Right forelimb (tissue), 1 donor: ENCODE measurements around the gene PRMT1.
"Not testable (repeated sequence)": the region's sequence is repeated elsewhere in the genome, so short reads cannot be mapped to it uniquely, and the experiment has no call there.

Experiments
- DNase-seq: peaks from one replicate; pipeline ENCODE4 v3.0.0-alpha.2; 2018

The PRMT1 gene

GRCh38 chr19:49677231-49677900, at the start of gene PRMT1:
Gene PRMT1, plus strand, starts transcription at chr19:49677271. Its CDS starts 10 bp downstream, at chr19:49677281.
- DNase-seq: no peak

- no peak for DNase-seq
Measured at GRCh38 chr19:49629659-49630058, 47.4 kb upstream of the PRMT1 start.

DNA sequence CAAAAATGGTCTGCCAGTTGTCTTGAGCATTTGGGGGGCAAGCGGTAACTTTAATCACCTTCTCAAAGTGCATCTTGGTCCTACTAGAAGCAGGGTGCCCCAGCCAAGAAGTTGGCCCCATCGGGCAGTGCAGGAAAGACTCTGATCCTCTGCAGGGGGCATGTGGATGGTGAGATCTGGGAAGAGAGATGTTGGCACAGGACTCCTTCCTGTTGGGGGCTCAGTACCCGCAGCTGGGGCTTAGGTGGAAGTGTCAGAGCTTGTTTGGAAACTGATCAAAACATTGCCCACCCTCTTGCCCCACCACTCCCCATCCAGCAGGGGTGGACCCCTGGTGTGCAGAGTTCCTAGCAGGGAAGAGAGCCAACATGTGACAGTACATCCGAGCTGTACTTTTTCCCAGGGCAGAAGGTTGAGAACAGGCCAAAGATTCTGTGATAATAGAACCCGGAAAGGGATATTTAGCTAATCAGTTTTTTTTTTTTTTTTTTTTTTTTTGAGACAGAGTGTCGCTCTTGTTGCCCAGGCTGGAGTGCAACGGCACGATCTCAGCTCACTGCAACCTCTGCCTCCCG, 46.0 kb upstream of the PRMT1 start:
- no peak for DNase-seq

DNA sequence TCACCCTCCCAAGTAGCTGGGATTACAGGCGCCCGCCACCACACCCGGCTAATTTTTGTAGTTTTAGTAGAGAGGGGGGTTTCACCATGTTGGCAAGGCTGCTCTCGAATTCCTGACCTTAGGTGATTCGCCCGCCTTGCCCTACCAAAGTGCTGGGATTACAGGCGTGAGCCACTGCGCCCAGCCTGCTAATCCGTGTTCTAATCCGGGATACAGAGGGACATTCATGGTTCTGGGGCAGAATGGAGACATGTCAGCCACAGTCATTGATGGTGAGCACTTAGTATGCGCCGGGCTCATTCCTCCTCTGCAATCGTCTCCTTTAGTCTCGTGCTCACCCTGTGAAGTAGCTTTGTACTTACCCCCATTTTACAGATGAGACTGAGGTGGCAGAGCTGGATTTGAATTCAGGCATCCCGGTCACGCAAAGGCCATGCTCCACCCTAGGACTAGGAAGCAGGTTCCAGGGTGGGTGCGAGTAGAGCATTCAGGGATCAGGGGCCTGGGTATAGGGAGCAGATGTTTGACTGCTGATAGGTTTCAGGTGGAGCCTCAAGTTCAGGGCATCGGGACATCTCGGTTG, 45.4 kb upstream of the PRMT1 start:
- DNase-seq: no peak

- no peak for DNase-seq
Measured at GRCh38 chr19:49632576-49632975, 44.5 kb upstream of the PRMT1 start.

DNA sequence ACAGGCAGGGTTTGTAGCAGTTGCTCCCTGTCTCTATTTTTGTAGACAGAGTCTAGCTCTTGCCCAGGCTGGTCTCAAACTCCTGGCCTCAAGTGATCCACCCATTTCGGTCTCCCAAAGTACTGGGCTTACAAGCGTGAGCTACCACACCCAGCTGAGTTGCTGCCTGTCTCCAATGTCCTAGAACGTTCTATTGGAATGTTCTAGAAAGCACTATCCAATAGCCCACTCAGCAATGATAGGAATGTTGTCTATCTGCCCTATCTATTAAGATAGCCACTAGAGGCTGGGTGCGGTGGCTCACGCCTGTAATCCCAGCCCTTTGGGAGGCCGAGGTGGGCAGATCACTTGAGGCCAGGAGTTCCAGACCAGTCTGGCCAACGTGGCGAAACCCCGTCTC, 43.8 kb upstream of the PRMT1 start:
- not testable (repeated sequence) for DNase-seq

- no peak for DNase-seq
Measured at GRCh38 chr19:49635530-49636232, 41.4 kb upstream of the PRMT1 start.

DNA sequence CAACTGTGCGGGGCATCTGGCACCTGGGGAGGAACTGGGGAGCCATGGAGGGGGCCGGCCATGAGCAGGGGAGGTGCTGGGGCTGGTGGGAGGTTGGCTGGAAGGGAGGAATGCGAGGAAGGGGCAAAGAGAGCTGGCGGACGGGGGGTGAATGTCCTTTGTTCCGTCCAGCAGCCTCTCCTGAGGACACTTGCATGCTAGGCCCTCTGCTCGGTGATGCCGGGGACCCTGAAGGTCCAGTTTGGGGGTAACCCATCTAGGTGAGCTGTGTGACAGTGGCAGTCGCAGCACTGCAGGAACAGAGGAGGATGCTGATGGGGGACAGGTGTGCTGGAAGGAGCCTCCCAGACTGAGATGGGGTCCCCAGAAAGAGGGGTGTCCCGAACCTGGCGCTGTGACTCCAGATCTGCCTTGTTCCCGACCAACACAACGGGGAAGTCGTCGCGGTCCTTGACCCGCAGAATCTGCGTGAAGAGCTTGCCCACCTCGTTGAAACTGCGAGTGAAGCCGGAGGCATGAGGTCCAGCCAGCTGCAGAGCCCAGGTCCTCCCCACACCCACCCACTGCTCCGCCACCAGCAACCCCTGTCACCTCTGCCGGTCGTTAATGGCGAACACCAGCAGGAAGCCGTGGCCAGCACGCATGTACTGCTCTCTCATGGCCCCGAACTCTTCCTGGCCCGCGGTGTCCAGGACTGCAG, 40.7 kb upstream of the PRMT1 start:
- DNase-seq: no peak

DNA sequence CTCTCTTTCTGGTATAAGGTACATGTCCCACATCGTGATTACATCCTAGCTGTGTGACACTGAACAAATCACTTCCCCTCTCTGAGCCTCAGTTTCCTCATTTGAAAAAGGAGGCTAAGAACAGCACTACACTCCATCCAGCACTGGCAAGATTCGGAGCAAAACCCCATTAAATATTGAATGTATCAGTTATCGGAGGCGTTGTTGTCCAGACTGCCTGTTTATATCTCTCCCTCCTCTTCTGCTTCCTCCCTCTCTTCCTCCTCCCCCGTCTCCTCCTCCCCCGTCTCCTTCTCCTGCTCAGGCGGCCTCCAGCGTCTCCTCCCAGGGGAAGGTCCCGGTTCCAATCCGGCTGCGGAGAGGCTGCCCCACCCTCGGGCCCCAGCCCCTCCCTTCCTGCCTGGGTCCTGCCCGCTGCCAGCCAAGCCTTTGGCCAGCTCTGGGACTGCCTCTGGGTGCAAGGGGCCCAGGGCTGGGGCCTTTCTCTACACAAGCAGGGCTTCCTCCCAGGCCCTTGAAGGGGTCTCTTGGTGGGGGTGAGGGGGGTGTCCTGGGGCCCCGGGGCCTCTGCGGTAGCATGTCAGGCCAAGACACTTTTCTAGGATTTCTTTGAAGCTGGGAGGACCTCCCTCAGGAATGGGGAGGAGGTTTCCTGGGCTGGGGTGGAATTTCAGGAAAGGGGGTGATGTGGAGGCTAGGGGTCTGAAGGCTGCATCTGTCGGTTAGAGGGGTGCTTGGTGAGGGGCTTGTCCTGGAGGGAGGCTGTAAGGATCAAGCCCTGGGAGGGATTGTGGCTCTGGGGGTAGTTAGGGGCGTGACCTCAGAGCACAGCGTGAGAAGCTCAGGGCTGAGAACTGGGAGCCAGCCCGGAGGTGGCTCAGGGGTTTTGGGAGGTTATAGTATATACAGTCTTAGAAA, 39.0 kb upstream of the PRMT1 start:
- peak; percentile 82 for DNase-seq

- no peak for DNase-seq
Measured at GRCh38 chr19:49639401-49640112, 37.5 kb upstream of the PRMT1 start.

DNA sequence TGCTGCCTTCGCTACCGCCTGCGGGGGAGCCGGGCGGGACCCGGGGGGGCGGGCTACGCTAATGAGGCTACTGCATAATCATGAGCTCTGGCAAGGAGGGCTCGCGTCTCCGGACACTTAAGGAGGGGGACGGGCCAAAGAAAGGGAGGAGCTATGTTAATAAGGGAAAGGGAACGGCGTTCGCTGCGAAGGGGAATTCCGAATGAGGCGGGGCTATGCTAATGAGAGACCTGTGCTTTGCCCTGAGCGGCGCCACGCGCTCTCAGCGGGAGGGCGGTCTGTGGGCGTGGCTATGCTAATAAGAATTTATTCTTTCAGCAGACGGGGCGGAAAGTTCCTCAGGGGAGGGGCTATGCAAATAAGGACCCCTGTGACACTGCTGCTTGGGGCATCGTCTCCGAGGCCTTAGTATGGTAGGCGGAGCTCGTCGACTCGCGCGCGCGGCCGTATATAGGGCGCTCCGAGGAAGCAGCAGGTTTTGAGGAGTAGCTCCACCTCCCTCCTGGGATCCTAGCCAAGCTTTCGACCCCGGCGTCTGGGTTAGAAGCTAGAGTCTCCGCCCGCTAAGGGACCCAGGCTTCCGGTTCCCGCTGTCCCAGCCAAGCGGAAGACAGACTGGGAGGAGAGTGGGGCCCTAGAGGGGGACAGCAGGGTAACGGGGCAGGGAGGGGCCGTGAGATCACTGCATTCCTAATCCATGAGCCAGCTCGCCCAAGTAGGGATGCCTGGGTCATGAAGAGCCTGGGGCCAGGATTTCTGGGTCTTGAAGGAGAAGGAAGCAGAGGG, 36.8 kb upstream of the PRMT1 start, which contains the start of gene RRAS:
RRAS (minus strand) TSS at position 31 of the 786 bp plus-strand sequence. CDS start 45 bp downstream, outside the sequence.
- DNase-seq: peak; percentile 99

DNA sequence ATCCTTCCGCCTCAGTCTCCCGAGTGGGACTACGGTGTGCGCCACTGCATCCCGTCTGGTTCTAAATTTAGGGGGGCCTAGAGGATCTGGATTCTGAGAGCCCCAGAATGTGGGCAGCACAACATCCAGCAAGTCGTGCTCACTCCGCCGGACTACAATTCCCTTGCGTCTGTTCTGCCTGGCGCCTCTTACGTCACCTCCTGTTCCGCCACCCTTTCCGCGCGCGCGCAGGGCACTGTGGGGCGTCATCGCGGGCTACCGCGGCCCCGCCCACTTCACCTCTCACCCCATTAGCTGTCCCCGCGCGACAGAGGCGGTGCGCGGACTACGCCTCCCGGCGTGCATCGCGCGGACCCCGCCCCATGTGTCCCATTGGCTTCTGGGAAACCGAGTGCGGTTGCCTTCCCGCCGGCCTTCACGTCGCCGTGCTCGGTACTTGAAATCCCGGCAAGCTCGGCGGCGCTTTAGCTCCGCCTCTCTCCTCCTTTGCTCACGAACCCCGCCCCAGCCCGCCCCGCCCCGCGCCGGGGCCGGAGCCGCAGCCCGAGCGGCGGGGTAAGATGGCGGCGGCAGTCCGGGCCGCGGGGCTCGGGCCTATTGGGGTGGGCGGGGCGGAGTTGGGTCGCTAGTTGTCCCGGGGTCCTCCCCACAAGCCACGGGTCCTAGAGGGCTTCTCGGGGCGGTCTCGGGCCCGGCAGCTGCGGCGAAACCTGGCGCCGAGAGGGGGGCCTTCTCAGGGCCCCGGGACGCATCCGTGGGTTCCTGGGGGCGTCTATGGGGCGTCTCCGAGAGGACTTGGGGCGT, 35.2 kb upstream of the PRMT1 start, which contains the start of gene SCAF1:
SCAF1 (plus strand) TSS at position 522 of the 804 bp plus-strand sequence. CDS start 2,818 bp downstream, outside the sequence.
- peak; percentile 99 for DNase-seq

GRCh38 chr19:49642492-49643035, 34.5 kb upstream of the PRMT1 start:
- DNase-seq: no peak

- DNase-seq: no peak
Measured at GRCh38 chr19:49643466-49643865, 33.6 kb upstream of the PRMT1 start.

- DNase-seq: no peak
Measured at GRCh38 chr19:49645592-49645991, 31.5 kb upstream of the PRMT1 start.

- no peak for DNase-seq
Measured at GRCh38 chr19:49645995-49646394, 31.1 kb upstream of the PRMT1 start.

DNA sequence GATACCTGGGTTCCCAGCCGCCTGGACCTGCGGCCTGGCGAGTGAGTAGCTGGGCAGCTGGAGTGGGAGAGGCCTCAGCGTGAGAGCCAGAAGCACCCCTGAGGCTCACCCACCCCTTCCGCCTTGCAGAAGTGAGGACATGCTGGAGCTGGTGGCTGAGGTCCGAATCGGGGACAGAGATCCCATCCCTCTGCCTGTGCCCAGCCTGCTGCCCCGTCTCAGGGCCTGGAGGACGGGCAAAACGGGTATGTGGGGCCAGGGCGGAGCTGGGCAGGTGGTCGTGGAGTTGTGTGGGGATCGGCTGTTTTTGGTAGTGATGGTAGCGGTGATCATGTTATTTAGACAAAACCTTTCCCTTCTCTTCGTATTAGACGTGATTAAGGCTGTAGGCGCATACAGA, 30.5 kb upstream of the PRMT1 start:
- no peak for DNase-seq

DNA sequence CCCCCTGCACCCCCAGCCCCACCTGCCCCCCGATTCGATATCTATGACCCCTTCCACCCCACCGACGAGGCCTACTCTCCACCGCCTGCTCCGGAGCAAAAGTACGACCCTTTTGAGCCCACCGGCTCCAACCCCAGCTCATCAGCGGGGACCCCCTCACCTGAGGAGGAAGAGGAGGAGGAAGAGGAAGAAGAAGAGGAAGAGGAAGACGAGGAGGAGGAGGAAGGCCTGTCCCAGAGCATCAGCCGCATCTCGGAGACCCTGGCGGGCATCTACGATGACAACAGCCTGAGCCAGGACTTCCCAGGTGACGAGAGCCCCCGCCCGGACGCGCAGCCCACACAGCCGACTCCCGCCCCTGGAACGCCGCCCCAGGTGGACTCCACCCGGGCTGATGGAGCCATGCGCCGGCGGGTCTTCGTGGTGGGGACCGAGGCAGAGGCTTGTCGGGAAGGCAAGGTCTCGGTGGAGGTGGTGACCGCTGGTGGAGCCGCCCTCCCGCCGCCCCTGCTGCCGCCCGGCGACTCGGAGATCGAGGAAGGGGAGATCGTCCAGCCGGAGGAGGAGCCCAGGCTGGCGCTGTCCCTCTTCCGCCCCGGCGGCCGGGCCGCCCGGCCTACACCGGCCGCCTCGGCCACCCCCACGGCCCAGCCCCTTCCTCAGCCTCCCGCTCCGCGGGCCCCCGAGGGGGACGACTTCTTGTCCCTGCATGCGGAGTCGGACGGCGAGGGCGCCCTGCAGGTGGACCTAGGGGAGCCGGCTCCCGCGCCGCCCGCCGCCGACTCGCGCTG, 25.8 kb upstream of the PRMT1 start:
- no peak for DNase-seq
